WTC11 (cell line): Measurements from ENCODE around the gene NEURL1. TPM values are rescaled to one million over a fixed set of nuclear protein-coding genes. Genes with fewer than 3 reads are reported as not detected.

Experiments
- ATAC-seq: fragments of 200-7000 bp; cut with Tn5 transposase; 2 replicates; pipeline ENCODE4 v1.10.0; 2021; ENCODE audit warnings: mild to moderate bottlenecking, moderate library complexity
- CTCF ChIA-PET: fragments of 300-600 bp; sonication (Branson Sonifier 250); formaldehyde crosslinking; loops from one replicate; lab custom pipeline; 2021; ENCODE audit warnings: antibody characterized with exemption; lab: Charles Lee
- POLR2A ChIA-PET: fragments of 350-600 bp; sonication (Branson Sonifier 250); formaldehyde crosslinking; loops from one replicate; lab custom pipeline; 2021; ENCODE audit warnings: antibody characterized with exemption; lab: Charles Lee
- DNase-seq: peaks from one replicate; pipeline ENCODE4 v3.0.0; 2021; ENCODE audit warnings: low spot score
- H3K27ac Mint-ChIP-seq: 2 replicates; pipeline ENCODE4 v1.8.0; 2021; ENCODE audit warnings: mixed read lengths
- H3K27me3 Mint-ChIP-seq: 2 replicates; pipeline ENCODE4 v1.8.0; 2021; ENCODE audit warnings: low read depth, mild to moderate bottlenecking, moderate library complexity, mixed read lengths
- H3K36me3 Mint-ChIP-seq: 2 replicates; pipeline ENCODE4 v1.8.0; 2021; ENCODE audit warnings: mixed read lengths
- H3K4me1 Mint-ChIP-seq: 2 replicates; pipeline ENCODE4 v1.8.0; 2022; ENCODE audit warnings: mixed read lengths
- H3K4me3 Mint-ChIP-seq: 2 replicates; pipeline ENCODE4 v1.8.0; 2021; ENCODE audit warnings: mild to moderate bottlenecking, moderate library complexity, mixed read lengths
- H3K9me3 Mint-ChIP-seq: 2 replicates; pipeline ENCODE4 v1.8.0; 2021; ENCODE audit warnings: mixed read lengths
- ATF1 ChIP-seq: sonication (generic); formaldehyde crosslinking; IDR thresholded peaks from 2 replicates; pipeline ENCODE4 v1.8.1; 2023; ENCODE audit warnings: mild to moderate bottlenecking, moderate library complexity, missing genetic modification reagents
- CBFB ChIP-seq: sonication (generic); formaldehyde crosslinking; IDR thresholded peaks from 2 replicates; pipeline ENCODE4 v1.8.1; 2022; ENCODE audit warnings: mild to moderate bottlenecking, low read depth, missing genetic modification reagents
- E2F1 ChIP-seq: sonication (generic); formaldehyde crosslinking; IDR thresholded peaks from 2 replicates; pipeline ENCODE4 v1.8.0; 2022; ENCODE audit warnings: mild to moderate bottlenecking, missing genetic modification reagents
- ERG ChIP-seq: fragments of 250-450 bp; sonication (Bioruptor Pico); IDR thresholded peaks from 2 replicates; pipeline ENCODE4 v1.8.0; 2021; ENCODE audit warnings: mild to moderate bottlenecking
- ESRRA ChIP-seq: sonication (generic); formaldehyde crosslinking; IDR thresholded peaks from 2 replicates; pipeline ENCODE4 v1.8.1; 2022; ENCODE audit warnings: mild to moderate bottlenecking, missing genetic modification reagents, borderline replicate concordance
- FOXP4 ChIP-seq: sonication (generic); formaldehyde crosslinking; IDR thresholded peaks from 2 replicates; pipeline ENCODE4 v1.8.0; 2022; ENCODE audit warnings: mild to moderate bottlenecking, missing genetic modification reagents
- GRHL2 ChIP-seq: fragments of 250-450 bp; sonication (Bioruptor Pico); IDR thresholded peaks from 2 replicates; pipeline ENCODE4 v1.8.0; 2022; ENCODE audit warnings: mild to moderate bottlenecking, moderate library complexity; ENCODE audit not compliant: insufficient replicate concordance, severe bottlenecking
- GTF2I ChIP-seq: fragments of 250-450 bp; sonication (Bioruptor Pico); conservative IDR thresholded peaks from 2 replicates; pipeline ENCODE4 v1.4.0; 2021; ENCODE audit warnings: mild to moderate bottlenecking
- JAZF1 ChIP-seq: fragments of 250-450 bp; sonication (Bioruptor Pico); IDR thresholded peaks from 2 replicates; pipeline ENCODE4 v1.9.0; 2021; ENCODE audit warnings: moderate library complexity, mild to moderate bottlenecking, inconsistent platforms
- NFATC4 ChIP-seq: fragments of 250-450 bp; sonication (Bioruptor Pico); IDR thresholded peaks from 2 replicates; pipeline ENCODE4 v1.9.0; 2021; ENCODE audit warnings: mild to moderate bottlenecking
- PREB ChIP-seq: sonication (generic); formaldehyde crosslinking; IDR thresholded peaks from 2 replicates; pipeline ENCODE4 v1.8.1; 2022; ENCODE audit warnings: mild to moderate bottlenecking, missing genetic modification reagents, moderate library complexity, borderline replicate concordance
- TCF7 ChIP-seq: sonication (generic); formaldehyde crosslinking; IDR thresholded peaks from 2 replicates; pipeline ENCODE4 v1.8.0; 2022; ENCODE audit warnings: mild to moderate bottlenecking, low read depth, missing genetic modification reagents, moderate library complexity
- TP53 ChIP-seq: sonication (generic); formaldehyde crosslinking; IDR thresholded peaks from 2 replicates; pipeline ENCODE4 v1.8.1; 2023; ENCODE audit warnings: mild to moderate bottlenecking, missing genetic modification reagents
- USF1 ChIP-seq: sonication (generic); formaldehyde crosslinking; IDR thresholded peaks from 2 replicates; pipeline ENCODE4 v1.8.0; 2022; ENCODE audit warnings: mild to moderate bottlenecking, missing genetic modification reagents
- ZNF138 ChIP-seq: sonication (generic); formaldehyde crosslinking; conservative IDR thresholded peaks from 2 replicates; pipeline ENCODE4 v1.8.1; 2022; ENCODE audit warnings: mild to moderate bottlenecking, moderate library complexity, missing genetic modification reagents
- ZNF532 ChIP-seq: fragments of 250-450 bp; sonication (Bioruptor Pico); IDR thresholded peaks from 2 replicates; pipeline ENCODE4 v1.9.0; 2021; ENCODE audit warnings: mild to moderate bottlenecking, borderline replicate concordance
- total RNA-seq: library from RNA; stranded (reverse); gene quantifications from 3 replicates; pipeline ENCODE4 v1.2.3, GENCODE V29; 2021
- TF ChIP-seq, protein P1 (sequence below): sonication (generic); formaldehyde crosslinking; IDR thresholded peaks from 2 replicates; pipeline ENCODE4 v1.8.1; 2022; ENCODE audit warnings: mild to moderate bottlenecking, moderate library complexity, missing genetic modification reagents
- TF ChIP-seq, protein P2 (sequence below): sonication (generic); formaldehyde crosslinking; conservative IDR thresholded peaks from 2 replicates; pipeline ENCODE4 v1.8.1; 2022; ENCODE audit warnings: mild to moderate bottlenecking, missing genetic modification reagents
- TF ChIP-seq, protein P3 (sequence below): sonication (generic); formaldehyde crosslinking; IDR thresholded peaks from 2 replicates; pipeline ENCODE4 v1.8.1; 2023; ENCODE audit warnings: mild to moderate bottlenecking, missing genetic modification reagents

Gene NEURL1
- total RNA-seq, 1 experiment from 2014 or later, result 1.2 TPM

- Mint-ChIP-seq H3K27ac (no peak overlapping the region), H3K27me3 (peaks cover 49% of the 10 kb centered on the region), H3K4me3 (no peak overlapping the region), H3K36me3 (no peaks in the 10 kb centered on the region), H3K9me3 (no peaks in the 10 kb centered on the region), H3K4me1 (peaks cover 7% of the 10 kb centered on the region)
- no peak for DNase-seq
- CTCF ChIA-PET, result interaction anchor here (0.7 to 1.4 kb wide), 3 partner anchors 56 to 94 kb away, joined by 3 to 5 read pairs (median 4); no protein-coding TSS in a partner anchor
- TF ChIP-seq CBFB (CRISPR knock-in tag) (no peak), PREB (no peak), FOXP4 (CRISPR knock-in tag) (no peak), ZNF138 (CRISPR knock-in tag) (no peak), USF1 (CRISPR knock-in tag) (no peak), E2F1 (CRISPR knock-in tag) (no peak), JAZF1 (no peak), GRHL2 (no peak), ESRRA (CRISPR knock-in tag) (no peak), ERG (CRISPR knock-in tag) (no peak), ATF1 (CRISPR knock-in tag) (no peak), NFATC4 (no peak), TCF7 (no peak), ZNF532 (CRISPR knock-in tag) (no peak), TP53 (no peak), GTF2I (CRISPR knock-in tag) (no peak)
- TF ChIP-seq, protein P1, sequence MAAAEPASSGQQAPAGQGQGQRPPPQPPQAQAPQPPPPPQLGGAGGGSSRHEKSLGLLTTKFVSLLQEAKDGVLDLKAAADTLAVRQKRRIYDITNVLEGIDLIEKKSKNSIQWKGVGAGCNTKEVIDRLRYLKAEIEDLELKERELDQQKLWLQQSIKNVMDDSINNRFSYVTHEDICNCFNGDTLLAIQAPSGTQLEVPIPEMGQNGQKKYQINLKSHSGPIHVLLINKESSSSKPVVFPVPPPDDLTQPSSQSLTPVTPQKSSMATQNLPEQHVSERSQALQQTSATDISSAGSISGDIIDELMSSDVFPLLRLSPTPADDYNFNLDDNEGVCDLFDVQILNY (CRISPR knock-in tag), result no peak
- TF ChIP-seq, protein P2, sequence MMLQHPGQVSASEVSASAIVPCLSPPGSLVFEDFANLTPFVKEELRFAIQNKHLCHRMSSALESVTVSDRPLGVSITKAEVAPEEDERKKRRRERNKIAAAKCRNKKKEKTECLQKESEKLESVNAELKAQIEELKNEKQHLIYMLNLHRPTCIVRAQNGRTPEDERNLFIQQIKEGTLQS, result no peak
- TF ChIP-seq, protein P3, sequence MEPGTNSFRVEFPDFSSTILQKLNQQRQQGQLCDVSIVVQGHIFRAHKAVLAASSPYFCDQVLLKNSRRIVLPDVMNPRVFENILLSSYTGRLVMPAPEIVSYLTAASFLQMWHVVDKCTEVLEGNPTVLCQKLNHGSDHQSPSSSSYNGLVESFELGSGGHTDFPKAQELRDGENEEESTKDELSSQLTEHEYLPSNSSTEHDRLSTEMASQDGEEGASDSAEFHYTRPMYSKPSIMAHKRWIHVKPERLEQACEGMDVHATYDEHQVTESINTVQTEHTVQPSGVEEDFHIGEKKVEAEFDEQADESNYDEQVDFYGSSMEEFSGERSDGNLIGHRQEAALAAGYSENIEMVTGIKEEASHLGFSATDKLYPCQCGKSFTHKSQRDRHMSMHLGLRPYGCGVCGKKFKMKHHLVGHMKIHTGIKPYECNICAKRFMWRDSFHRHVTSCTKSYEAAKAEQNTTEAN (CRISPR knock-in tag), result no peak
- no peak for ATAC-seq
- POLR2A ChIA-PET, result no interaction called here
Observed at GRCh38 chr10:103498936-103499638, 5.6 kb downstream of the NEURL1 start.
